Activated T-cell treated with anti-CD3 and anti-CD28 coated beads for 1 hour (primary cell): Measurements from ENCODE around the gene OR51F1.
"Not testable (repeated sequence)": the region's sequence is repeated elsewhere in the genome, so short reads cannot be mapped to it uniquely, and the experiment has no call there.

Experiments
- DNase-seq: peaks from one replicate; pipeline ENCODE4 v3.0.0-alpha.2; 2020; ENCODE audit warnings: low read depth

The OR51F1 gene

GRCh38 chr11:4769838-4770237, at the start of gene OR51F1:
OR51F1 (minus strand) TSS chr11:4769938; CDS start chr11:4769938, 0 bp downstream.
- DNase-seq: no peak

- DNase-seq: no peak
These were observed 39.5 kb upstream of the OR51F1 start for GRCh38 chr11:4809246-4809645.

GRCh38 chr11:4808476-4808875, 38.7 kb upstream of the OR51F1 start:
- no peak for DNase-seq

DNA sequence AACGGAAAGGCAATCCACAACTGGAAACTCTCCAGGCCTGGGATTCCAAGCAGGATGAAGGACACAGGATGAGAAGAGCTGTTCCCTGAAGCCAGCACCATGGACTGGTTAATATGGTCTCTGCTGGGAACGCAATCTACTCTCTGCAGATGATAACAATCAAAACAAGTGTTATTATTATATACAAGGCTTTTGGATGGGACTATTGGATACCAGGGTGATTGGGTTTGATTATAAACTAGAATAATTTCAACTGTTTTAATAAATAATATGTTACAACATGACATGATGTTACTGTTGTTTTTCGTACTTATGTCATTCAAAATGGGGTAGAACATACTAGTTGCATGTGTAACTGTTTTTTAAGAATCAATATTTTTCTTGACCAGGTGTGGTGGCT, 34.5 kb upstream of the OR51F1 start, which contains the start of gene OR52R1:
OR52R1 (minus strand) TSS at position 101 of the 400 bp plus-strand sequence; CDS start at position 101, 0 bp downstream.
- no peak for DNase-seq

- DNase-seq: not testable (repeated sequence)
These were observed 31.6 kb upstream of the OR51F1 start for GRCh38 chr11:4801316-4801715.

GRCh38 chr11:4798427-4799183, 28.9 kb upstream of the OR51F1 start:
- no peak for DNase-seq

- no peak for DNase-seq
These were observed 27.5 kb upstream of the OR51F1 start for GRCh38 chr11:4797206-4797605.

DNA sequence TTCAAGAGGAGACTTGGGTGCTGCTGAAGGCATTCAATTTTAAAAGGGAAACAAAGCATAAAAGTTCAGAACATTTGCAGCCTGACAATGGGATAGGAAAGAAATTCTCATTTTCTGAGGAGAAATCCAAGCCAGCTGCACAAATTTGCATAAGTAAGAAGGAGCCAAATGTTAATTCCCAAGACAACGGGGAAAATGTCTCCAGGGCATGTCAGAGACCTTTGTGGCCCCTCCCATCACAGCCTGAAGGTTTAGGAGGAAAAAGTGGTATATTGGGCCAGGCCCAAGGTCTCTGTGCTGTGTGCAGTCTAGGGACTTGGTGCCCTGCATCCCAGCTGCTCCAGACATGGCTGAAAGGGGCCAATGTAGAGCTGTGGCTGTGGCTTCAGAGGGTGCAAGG, 12.7 kb upstream of the OR51F1 start:
- no peak for DNase-seq

GRCh38 chr11:4768094-4768493, 1.6 kb downstream of the OR51F1 start:
- DNase-seq: no peak

- no peak for DNase-seq
These were observed 3.2 kb downstream of the OR51F1 start for GRCh38 chr11:4766420-4767043.

- no peak for DNase-seq
These were observed 6.6 kb downstream of the OR51F1 start for GRCh38 chr11:4763096-4763495.

GRCh38 chr11:4751201-4751600, 18.5 kb downstream of the OR51F1 start:
- DNase-seq: no peak

- DNase-seq: no peak
These were observed 21.3 kb downstream of the OR51F1 start for GRCh38 chr11:4748438-4748837.

- DNase-seq: no peak
These were observed 29.0 kb downstream of the OR51F1 start for GRCh38 chr11:4740735-4741134.

DNA sequence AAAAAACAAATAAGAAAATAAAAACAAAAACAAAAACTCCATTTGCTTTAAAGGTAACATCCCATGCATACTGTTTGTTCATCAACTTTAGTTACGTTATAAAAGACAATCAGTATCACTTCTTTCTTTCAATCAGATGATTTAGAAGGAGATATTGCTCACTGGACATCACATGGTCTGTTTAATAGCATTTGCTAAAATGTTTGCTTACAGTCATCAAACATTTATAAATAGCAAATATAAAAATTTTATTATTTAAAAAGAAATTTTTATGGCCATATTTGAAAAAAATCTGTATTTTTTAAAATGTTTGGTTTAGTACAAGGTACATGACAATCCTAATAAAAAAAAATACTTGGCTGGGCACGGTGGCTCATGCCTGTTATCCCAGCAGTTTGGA, 42.6 kb downstream of the OR51F1 start:
- DNase-seq: no peak

GRCh38 chr11:4722616-4723534, 46.9 kb downstream of the OR51F1 start:
- DNase-seq: not testable (repeated sequence)
